Measurements from ENCODE around the gene CHST8.

Gene CHST8

GRCh38 chr19:33717878-33718277 lies 96.1 kb downstream of the CHST8 start:
- DNase-seq (ENCODE audit: low spot score), result no peak

DNA sequence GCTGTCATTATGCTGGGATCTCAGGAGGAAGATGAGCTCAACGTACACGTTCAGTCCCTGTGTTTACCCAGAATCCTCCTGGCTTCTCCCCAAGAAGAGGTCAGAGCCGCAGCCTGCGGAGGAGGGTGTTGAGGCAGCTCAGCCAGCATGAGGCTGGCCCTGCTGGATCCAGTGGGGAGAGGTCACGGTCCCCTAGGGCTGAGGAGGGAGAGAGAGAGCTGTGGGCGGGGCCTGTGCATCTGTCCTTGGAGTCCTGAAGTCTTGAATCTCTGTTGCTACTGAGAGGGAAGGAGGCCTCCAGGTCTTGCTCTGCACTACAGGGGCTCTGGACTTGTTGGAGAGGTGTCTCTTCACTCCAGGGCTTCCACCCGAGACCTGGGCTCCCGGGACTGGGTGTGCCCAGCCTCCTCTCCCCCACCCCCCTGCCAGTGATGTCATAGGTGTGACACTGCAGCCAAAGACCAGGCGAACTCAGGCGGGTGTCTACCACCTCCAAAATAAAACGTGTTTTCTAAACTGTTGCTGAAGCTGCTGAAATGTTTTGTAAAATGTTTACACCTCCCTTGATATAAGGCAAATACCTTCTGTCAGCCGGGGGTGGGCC lies 97.0 kb downstream of the CHST8 start:
- no peak for DNase-seq (ENCODE audit: low spot score)

GRCh38 chr19:33719366-33720154 lies 97.8 kb downstream of the CHST8 start:
- no peak for DNase-seq (ENCODE audit: low spot score)

DNA sequence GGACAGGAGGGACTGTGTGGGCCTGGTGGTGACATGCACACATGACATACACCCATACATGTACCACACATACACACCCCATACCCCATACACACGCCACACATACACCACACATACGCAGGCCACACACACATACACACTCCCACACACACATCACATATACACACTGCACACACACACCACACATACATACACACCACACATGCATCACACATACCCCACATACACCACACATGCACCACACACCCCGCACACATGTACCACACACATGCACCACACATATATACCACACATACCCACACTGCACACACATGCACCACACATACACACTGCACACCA lies 98.4 kb downstream of the CHST8 start:
- DNase-seq (ENCODE audit: low spot score), result no peak

DNA sequence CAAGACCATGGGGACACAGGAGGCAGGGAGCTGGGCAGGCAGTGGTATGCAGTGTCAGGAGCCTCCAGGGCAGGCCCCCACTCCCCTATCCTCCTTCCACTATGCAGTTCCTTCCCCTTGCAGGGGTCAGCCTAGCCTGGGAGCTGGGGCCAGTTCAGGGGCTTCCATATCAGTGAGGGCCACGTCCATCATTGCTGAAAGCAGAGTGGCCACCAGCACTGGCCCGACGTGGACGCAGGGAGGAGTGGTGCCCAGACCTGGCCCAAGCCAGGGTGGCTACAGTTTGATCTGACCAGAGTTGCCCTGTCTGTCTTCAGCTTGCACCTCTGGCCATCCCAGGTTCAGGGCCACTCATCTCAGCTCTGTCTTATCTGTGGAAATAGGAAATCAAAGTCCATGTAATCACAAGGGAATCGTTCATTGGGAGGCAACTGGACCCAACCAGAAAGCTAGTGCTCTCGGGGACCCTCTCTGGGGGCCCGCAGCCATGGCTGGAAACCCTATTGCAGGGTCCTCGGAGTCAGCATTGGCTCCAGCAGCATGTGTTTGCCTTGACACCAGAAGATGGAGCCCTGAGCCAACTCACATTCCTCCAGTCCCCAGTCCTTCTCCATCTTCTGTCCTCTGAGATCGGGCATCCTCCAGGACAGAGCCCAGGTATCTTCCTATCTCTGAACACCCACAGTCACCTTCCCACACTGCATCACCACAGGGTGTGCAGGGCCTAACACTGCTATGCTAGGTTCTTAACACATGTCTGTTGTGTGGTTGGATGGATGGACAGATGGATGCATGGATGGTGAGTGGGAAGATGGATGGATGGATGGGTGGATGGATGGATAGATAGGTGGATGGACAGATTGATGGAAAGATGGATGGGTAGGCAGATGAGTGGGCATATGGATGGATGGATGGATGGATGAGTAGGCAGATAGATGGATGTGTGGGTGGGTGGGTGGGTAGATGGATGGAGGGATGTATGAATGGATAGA lies 99.2 kb downstream of the CHST8 start:
- DNase-seq (ENCODE audit: low spot score), result no peak

DNA sequence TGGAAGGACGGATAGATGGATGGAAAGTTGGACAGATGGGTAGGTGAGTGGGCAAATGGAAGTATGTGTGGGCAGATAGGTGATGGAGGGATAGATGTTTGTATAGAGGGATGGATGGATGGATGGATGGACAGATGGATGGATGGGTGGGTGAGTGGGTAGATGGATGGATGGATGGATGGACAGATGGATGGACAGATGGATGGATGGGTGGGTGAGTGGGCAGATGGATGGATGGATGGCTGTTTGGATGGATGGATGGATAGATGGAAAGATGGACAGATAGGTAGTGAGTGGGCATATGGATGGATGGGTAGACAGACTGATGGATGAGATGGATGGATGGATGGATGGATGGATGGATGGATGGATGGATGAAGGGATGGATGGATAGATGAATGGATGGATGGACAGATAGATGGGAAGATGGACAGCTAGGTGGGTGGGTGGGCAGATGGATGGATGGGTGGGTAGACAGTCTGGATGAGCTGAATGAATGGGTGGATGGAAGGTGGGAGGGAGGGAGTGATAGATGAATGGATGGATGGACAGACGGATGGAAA lies 100.1 kb downstream of the CHST8 start:
- no peak for DNase-seq (ENCODE audit: low spot score)

DNA sequence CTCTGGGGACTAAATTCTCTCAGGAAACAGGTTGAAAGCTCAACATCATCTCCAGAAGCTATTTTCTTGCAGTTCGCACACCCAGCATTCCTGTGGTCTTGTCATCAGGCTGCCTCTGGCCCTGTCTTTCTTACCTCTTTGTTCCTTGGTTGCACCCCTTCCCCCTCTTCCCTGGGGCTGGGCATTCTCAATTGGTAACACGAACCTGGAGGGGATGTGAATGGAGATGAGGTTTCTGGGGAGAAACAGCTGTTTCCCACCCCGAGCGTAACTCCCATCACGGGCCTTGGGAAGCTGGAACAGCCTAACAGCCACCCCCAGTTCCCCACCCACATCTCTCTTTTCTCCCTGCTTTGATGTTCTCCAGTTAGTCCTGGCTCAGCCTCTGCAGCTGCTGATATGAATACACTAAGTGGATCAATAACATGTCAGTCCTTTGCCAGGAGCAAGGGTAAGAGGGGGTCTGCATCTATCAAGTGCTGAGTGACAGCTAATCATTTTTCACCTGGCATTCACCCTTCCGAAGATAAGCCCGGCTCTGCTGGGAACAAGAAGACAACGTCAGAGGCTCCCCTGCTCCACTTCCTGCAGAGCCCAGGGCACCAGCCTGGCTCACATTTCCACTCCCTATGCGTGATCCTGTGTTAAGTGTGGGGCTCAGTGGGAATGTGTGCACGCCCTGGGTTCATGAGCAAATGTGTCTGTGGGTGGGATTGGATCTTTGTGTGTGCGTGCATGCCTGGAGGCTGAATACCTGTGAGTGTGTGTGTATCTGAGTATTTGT lies 100.9 kb downstream of the CHST8 start:
- DNase-seq (ENCODE audit: low spot score), result no peak

- no peak for DNase-seq (ENCODE audit: low spot score)
These were observed 101.8 kb downstream of the CHST8 start for GRCh38 chr19:33723512-33723911.

- DNase-seq (ENCODE audit: low spot score), result no peak
These were observed 102.4 kb downstream of the CHST8 start for GRCh38 chr19:33724021-33724720.

DNA sequence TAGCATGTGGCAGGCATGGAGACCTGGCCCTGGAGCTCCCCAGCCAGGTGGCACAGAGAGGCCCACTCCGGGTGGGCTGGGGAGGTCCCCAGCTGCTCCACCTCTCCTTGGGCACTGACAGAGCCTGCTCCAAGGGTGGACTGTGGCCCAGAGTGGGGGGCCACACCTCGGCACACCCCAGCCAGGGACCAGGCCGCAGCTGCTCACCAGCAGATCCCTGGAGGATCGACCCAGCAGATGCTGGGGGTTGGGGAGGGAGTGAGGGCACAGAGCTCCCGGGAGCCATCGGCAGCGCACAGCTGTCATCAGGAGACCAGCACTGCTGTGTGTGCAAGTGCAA lies 102.9 kb downstream of the CHST8 start:
- no peak for DNase-seq (ENCODE audit: low spot score)

- DNase-seq (ENCODE audit: low spot score), result no peak
These were observed 103.8 kb downstream of the CHST8 start for GRCh38 chr19:33725567-33725966.

DNA sequence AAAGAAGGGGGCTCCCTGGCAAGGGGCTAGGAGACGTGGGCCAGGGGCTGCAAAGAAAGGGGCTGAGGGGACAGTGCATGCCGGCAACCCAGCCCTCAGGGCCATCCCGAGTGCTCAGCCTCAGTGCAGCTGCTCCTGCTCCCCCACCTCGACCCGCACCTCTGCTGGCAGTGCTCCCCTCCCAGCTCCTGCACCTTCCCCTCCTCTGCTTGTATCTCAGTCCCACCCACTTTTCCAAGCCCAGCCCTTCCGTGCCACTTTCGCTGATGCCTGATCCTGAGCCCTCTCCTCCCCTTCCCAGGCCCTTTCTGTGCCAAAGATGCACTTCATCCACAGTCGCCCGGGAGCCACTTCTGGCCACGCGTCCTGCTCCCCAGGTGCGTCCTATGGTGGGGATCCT lies 105.0 kb downstream of the CHST8 start:
- no peak for DNase-seq (ENCODE audit: low spot score)

GRCh38 chr19:33727331-33727998 lies 105.7 kb downstream of the CHST8 start:
- no peak for DNase-seq (ENCODE audit: low spot score)

GRCh38 chr19:33728141-33728540 lies 106.4 kb downstream of the CHST8 start:
- DNase-seq (ENCODE audit: low spot score), result no peak

DNA sequence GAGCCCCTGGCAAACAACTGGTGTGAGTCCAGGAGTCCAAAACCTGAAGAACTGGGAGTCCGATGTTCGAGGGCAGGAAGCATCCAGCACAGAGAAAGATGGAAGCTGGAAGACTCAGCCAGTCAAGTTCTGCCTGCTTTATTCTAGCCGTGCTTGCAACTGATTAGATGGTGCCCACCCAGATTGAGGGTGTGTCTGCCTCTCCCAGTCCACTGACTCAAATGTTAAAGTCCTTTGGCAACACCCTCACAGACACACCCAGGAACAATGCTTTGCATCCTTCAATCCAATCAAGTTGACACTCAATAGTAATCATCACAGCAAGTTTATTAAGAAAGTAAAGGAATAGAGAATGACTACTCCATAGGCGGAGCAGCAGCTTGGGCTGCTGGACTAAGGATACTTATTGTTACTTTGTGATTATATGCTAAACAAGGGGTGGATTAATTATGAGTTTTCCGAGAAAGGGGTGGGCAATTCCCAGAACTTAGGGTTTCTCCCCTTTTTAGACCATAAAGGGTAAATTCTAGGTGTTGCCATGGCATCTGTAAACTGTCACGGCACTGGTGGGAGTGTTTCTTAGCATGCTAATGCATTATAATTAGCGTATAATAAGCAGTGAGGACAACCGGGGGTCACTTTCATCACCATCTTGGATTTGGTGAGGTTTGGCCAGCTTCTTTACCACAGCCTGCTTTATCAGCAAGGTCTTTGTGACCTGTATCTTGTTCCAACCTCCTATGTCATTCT lies 109.3 kb downstream of the CHST8 start:
- no peak for DNase-seq (ENCODE audit: low spot score)

GRCh38 chr19:33731881-33732280 lies 110.1 kb downstream of the CHST8 start:
- DNase-seq (ENCODE audit: low spot score), result no peak

GRCh38 chr19:33734913-33735312 lies 113.2 kb downstream of the CHST8 start:
- no peak for DNase-seq (ENCODE audit: low spot score)

GRCh38 chr19:33736158-33736557 lies 114.4 kb downstream of the CHST8 start:
- DNase-seq (ENCODE audit: low spot score), result no peak

DNA sequence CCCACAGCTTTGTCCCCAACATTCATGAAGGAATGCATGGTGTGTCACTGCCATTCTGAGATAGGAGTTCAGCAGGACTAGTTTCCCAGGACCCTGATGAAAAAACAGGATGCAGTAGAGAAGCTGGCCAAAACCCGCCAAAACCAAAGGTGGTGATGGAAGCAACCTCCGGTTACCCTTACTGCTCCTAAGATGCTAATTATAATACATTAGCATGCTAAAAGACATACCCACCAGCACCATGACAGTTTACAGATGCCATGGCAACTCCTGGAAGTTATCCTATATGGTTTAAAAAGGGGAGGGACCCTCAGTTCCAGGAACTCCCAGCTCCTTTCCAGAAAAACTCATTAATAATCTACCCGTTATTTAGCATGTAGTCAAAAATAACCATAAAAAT lies 115.0 kb downstream of the CHST8 start:
- no peak for DNase-seq (ENCODE audit: low spot score)

Data from left forelimb (tissue), 1 donor.